ENCODE data around the gene MC4R.
"Not testable (repeated sequence)": the region's sequence is repeated elsewhere in the genome, so short reads cannot be mapped to it uniquely, and the experiment has no call there.

The MC4R gene

DNA sequence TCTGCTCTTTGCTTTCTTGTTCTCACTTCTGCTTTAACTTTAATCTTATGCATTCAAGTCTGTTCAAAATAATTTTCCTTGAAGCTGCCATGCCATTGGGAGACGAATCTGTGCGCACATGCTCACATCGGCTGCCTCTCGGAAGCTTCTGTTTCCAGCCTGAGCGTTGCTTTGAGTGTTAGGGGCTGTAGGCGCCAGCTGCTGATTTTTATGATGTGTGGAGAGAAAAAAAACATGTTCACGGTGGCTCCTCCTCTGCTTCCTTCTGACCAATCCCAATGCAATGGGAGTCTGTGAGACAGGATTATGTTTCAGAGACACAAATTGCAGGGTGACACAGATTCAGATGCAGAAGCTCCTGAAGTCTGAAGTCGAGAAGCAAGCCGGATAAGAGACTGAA is at the start of gene MC4R:
Gene MC4R, minus strand, starts transcription at position 180 of the 400 bp plus-strand sequence. CDS start 426 bp downstream, outside the sequence.
- no peak for DNase-seq

DNA sequence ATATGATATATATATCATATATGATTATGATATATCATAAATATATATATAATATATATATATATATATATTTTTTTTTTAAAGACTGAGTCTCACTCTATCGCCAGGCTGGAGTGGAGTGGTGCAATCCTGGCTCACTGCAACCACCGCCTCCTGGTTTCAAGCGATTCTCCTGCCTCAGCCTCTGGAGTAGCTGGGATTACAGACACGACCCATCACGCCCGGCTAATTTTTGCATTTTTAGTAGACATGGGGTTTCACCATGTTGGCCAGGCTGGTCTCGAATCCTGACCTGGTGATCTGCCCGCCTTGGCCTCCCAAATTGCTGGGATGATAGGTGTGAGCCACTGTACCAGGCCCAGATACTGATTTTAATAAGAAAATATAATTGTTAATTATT is 49.7 kb upstream of the MC4R start:
- not testable (repeated sequence) for DNase-seq

DNA sequence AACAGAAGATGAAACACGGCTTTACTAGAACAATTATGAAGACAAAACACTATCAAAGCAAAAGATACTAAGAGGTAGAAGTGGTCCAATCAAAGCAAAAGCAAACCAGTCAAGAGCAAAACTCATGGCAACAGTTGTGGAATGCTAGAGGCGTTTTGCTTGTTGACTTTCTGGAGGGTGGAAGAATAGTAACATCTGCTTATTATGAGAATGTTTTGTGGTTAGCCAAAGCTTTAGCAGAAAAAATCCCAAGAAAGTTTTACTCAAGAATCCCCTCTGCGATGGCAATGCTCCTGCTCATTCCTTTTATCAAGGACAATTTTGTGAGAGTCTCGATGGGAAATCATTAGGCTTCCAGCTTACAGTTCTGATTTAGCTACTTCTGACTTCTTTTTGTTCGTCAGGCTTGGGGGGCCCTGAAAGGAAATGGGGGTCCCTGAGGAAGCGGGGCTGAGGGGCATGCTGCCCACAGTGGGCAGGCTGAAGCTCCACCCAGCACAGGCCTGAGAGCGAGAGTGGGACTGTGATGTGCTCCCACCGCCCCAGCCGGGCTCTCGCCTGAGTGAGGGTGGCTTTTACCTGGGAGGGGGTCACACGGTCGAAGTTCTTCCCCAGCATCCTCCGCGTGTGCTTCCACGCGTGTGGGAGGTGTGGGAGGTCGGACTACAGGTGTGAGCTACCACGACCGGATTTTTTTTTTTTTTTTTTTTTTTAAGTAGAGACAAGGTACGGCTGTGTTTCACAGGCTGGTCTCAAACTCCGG is 49.0 kb upstream of the MC4R start:
- DNase-seq: no peak

DNA sequence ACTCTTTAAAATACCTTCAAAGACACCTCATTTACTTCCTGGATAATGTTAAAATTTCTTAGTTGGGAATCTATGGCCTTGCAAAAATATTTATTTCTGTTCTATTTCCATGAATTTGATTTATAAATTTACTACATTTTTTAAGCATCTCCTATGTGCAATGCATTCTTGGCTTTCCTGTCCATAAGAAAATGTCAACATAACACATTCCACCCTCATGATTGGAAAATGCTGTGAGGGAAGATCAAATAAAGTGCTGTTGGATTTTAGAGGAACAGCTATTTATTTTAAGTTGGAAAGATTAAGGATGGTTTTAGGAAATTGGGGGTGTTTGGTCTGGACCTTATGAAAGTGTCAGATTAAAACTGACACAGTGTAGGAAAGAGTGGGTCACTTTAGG is 45.4 kb upstream of the MC4R start:
- DNase-seq: no peak

DNA sequence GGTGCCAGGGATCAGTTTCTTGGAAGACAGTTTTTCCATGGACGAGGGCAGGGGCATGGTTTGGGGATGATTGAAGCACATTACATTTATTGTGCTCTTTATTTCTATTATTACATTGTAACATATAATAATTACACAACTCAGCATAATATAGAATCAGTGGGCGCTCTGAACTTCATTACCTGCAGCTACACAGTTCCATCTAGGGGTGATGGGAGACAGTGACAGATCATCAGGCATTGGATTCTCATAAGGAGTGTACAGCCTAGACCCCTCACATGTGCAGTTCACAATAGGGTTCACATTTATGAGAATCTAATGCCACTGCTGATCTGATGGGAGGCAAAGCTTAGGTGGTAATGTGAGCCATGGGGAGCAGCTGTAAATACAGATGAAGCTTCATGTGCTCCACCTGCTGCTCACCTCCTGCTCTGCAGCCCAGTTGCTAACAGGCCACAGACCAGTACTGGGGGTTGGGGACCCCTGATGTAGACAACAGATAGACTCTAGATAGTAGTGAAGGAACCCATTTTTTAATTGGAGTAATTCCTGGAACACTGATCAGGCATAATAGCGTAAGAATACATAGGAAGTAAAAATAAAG is 41.5 kb upstream of the MC4R start:
- DNase-seq: no peak

DNA sequence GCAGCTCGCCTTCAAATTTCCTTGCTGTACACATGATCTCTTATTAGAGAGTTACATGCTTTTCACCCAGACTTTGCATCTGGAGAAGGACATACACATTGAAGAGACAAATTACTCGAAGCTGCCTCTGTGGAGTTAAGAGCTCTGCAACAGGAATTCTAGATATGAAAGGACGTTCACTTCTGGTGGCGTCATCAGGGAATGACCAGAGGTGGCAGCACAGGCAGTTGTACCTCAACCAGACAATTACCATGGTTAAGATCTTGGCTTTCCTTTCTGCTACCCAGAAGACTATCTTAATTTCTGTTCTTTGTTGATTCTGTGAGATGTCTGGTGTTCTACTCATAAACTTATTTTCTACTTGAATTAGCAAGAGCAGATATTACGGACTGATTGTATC is 39.1 kb upstream of the MC4R start:
- no peak for DNase-seq

DNA sequence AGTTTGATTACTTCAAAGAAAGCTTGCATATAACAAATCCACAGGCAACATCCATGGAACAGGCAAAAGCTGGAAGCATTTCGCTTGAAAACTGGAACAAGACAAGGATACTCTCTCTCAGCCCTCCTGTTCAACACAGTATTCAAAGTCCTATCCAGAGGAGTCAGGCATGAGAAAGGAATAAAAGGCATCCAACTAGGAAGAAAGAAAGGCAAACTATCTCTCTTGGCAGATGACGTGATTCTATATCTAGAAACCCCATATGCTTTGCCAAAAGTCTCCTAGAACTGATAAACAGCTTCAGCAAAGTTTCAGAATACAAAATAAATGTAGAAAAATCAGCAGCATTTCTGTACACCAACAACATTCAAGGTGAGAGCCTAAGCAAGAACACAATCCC is 34.1 kb upstream of the MC4R start:
- DNase-seq: no peak

DNA sequence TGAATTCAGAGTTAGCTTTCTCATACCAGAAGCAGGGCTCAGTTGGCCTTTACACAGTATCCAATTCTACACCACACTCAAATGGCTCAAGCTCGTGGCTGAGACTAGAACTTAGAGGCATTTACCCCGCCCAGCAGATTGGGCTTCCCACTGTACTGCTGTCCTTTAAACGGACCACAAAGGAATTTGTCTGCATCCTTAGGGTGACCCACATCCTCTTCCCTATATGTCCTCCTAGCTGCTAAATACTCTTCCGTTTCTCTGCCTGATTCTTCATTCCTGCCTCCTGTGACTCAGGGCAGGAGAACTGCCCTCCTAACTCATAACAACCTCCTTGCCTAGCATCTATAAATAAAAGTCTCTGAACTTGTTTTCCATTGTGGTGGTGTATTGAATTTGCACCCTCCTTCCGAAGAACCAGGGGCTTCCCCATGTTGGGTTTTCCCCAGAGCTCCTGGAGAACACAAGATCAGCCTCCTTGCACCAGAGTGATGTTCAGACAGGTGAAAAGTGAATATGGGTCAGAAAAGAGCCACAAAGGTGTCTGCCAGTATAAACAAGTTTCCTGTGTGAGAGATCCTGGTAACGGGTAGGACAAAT is 32.0 kb upstream of the MC4R start:
- no peak for DNase-seq

DNA sequence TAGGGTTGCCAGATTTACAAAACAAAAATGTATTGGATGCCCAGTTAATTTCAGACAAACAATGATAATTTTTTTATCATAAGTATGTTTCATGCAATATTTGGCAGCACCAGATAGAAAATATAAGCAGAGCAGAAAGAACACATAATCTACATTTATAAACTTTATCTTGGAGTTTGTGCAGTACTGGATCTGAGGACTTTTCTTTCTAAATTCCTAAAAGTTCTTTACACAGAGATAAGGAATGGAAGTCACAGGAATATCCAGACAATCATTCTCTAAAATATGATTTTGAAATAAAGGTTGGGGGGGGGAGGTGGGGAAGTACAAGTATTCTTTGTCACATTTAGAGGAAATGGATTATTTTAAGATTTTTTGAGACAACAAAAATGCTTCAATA is 28.8 kb upstream of the MC4R start:
- no peak for DNase-seq

DNA sequence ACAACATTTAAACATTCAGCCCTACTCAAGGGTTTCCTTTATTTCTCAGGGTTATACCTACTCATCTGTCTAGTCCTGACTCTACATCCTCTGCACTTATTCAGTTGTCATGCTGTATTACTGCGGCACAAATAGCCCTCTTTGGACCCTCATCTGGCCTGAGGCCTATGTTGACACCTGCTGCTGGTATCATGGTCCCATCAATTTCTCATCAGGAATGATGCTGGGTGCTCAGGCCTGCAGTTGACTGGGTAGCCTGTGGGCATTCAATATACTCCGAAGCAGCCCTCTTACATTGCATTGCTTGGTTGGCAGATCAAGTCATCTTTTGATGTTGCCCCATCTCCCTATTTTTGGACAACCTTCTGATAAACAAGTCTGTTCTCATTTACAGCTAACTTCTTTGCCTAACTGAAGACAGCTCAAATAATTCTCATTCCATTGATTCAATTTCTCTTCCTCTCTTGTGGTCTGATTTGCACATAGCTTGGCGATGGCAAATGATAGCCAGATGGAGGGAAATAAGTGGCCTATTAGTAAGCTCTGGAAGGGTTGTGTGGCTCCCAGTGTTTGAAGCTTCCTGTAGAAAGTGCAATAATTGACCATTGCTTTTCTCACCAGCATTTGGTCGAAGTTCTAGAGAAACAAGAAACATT is 19.1 kb upstream of the MC4R start:
- no peak for DNase-seq

DNA sequence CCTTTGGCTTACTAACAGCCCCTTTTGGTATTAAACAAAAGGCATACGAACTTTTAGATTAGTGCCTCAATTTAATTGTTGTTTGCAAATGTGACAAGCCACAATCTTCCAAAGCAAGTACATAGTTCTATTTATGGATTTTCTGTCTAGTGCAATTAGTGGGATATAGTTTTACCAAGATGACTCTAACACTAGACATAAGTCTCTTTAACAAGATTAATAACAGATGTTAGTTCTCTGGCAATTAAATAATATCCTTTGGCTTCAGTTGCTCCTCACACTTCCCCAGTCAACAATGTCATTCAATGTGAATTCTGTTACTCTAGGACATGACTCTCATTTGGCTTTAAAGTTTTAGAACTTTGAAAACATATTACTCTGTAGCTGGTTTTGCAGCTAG is 16.7 kb upstream of the MC4R start:
- no peak for DNase-seq

DNA sequence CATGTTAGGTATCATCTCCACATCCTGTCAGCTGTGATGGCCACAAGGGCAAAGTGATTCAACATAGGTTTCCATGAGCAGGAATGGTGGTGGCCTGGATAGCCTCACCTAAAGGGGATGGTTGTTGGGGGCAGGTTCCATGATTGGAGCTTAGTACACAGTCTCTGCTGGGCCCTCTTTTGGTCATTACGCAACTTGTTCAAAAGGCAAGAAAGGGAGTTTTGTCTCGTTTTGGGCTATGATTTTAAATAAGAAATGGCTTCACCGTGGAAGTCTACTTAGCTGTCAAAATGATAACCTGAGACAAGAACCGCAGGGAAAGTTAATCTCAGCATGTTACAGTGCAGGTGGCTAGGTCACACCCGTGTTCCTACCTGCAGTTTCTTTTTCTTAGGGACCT is 13.1 kb upstream of the MC4R start:
- DNase-seq: no peak

DNA sequence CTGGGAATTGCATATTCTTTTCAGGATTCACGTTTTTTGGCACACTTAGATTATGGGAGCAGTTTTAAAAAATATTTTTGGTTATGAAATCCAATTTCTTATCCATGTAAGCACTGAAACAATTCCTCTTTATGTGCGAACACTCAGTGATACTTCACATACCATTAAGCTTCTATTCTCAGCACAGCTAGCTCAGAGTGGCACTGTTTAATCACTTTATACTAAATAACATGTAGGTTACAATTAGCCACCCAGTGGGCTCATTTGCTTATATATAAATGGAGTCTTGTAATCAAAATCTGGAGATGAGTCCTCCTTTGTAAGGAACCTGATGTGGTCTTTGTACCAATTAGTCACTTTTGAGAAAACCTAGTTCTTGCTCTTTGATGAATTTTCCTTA is 11.3 kb upstream of the MC4R start:
- no peak for DNase-seq

DNA sequence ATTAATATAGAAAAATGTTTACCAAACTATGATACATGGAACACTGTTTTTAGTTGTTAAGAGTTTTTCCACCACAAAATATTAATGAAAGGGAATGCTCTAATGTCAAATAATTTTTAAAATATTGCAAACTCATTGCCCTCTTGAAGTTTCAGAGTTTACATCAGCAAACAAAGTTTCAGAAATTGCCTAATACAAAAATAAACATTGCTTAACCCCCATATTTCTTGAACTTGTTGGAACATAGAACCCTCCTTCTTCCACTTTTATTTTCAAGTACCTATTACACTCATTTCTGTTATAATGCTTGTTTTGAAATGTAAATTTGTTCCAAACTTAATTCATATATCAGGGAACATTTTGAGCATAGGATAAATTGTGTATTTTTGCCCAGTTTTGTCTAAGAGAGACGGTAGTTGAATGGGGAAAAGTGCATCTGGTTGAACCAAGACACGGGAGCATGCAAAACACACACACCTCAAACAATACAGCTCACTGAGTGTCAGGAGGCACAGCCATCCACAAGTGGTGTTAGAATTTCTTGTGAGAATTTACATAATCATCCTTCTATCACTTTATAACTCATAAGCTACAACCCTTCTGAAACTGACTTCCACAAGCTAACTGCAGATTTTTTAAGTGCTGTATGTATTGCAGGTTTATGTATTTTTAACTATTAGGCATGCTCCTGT is 5.3 kb upstream of the MC4R start:
- no peak for DNase-seq

DNA sequence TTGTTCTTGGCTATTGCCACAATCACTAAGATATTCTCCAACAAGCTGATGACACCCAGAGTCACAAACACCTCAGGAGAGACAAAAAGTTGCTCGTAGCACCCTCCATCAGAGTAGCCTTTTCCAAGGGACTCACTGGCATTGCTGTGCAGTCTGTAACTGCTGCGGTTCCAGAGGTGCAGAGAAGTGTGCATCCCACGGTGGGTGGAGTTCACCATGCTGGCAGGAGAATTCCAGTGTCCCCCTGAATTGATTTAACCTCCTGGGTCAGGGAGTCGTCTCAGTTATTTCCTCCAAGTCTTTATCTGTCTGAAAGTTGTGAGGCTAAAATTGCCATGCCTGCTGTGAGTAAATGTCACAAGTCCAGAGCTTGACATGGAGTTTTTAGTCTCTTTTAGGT is 443 bp downstream of the MC4R start:
- DNase-seq: no peak

DNA sequence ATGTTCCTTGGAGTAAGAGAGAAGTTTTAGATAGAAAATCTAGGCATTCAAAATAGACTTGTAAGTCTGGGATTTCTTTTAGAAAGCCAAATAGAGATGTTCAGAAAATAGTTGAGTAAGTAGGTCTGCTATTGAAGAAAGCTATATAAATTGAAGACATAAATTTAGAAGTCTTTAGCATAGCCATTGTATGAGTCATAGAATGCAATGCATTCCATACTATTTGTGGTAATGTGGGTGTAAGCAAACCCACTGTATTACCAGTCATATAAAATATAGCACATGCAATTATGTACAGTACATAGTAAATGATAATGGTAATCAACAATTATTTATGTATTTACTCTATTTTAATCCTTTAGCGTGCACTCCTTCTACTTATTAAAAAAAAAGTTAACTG is 14.1 kb downstream of the MC4R start:
- no peak for DNase-seq

DNA sequence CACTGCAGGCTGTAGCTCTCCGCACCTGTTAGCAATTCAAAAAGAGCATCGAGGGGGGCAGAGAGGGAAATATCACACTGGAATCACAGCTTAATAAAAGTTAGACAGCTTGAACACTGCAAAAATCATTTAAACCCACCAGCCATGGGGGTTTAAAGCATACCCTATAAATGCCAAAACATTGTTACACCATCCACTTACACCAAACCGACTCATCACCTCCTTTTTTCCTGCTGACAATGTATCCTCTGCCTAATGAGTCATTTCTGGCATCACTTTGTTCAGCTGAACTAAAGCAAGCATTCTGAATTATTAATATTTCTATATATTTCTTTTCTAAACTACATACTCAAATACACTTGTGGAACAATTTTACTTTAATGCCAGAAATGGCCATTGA is 21.6 kb downstream of the MC4R start:
- DNase-seq: no peak

DNA sequence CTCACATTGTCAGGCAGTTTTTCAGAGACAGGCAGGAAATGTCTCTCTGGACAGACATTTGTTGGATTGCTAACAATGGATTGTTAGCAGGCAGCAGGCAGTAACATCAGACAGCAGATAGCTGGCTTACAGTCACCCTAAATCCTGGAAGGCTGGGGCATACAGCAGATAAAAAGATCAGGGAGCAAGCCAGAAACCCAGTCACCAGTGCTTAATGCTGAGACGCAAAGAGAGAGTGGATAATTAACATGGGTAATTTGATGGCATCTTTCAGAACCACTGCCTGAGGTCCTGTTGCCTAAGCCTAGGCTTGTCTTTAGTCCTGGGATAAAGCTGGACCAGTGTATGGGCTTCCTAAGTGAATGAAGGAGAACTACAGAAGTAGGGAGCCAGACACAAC is 22.4 kb downstream of the MC4R start:
- no peak for DNase-seq

DNA sequence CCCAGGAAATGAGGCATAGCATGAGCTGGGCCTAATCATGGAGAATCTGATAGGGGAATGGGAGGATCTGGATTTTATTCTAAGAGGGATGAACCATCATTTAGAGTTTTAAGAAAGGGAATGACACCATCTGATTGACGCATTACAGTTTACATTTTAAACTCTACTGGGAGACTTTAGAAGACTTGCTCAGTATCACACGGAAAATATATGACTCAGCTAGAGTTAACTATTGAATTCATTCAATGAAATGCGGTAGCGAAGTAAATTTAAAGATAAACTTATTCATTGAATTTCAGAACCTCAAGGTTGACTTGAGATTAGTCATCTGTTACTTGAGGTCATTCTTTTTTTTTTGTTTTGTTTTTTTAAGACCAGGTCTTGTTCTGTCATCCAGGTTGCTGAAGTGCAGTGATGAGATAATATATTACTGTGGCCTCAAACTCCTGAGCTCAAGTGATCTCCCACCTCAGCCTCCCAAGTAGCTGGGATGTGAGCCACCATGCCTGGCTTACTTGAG is 25.0 kb downstream of the MC4R start:
- no peak for DNase-seq

DNA sequence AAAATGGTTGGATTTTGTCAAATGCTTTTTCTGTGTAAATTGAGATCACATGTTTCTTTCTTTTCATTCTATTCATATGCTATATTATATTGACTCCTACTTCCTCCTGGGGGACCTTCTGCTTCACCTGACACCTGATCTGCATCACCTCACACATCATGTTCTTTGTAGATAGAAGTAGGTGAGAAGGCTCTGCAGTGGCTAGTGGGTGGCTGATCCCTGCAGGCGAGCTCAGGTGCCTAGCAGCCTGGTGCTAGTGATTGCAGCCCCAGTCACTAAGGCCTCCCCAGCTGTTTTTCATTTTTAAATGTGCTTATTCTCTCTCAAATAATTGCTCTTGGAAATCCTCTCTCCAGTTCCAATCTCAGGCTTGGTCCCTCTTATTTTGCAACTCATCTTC is 33.6 kb downstream of the MC4R start:
- no peak for DNase-seq

DNA sequence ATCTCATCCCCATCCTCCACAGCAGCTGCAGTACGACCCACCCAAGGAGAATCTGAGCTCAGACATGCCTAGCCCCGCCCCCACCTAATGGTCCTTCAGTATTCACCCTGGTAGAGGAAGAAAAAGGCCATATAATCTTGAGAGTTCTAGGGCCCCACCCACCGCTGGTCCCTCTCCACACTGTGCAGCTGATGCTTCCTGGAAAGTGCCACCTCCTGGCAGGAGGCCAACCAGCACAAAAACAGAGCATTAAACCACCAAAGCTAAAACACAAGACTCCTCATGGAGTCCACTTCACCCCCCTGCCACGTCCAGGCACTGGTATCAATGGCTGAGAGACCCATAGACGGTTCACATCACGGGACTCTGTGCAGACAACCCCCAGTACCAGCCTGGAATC is 40.7 kb downstream of the MC4R start:
- DNase-seq: no peak

DNA sequence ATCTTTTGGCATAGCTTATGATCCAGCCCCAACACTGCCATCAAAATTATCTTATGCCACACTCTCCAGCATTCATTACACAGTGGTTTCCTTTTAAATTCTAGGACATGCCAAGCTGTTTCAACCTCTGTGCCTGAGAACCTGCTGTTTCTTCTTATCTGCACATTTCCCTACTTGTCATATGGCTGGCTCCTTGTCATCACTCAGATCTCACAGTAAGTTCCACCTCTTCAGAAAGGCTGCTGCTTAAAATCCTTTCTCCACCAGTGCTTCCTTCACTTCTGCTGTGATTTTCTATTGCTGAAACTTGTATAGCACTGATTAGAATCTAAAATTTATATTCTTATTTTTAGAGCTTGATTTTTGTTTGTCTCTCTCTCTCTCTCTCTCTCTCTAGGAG is 43.4 kb downstream of the MC4R start:
- no peak for DNase-seq

DNA sequence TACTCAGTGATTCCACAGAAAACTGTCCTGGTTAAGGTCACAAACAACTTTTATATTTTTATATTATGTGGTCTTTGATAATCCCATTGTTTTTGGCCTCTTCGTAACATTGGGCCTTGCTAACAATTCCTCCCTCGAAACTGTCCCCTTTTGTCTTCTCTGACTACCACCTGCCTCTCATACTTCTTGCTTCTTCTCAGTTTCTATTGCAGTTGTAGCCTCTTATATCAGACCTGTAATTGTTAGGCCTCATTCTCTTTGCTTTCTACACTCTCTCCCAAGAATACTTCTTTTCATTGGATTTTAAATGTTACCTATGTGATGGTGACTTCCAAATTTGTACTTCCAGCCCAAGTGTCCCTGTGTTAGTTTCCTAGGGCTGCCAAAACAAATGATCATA is 44.7 kb downstream of the MC4R start:
- DNase-seq: no peak

Measured in stimulated activated CD4-positive, alpha-beta T cell treated with anti-CD3 and anti-CD28 coated beads, Interleukin-4, amount 100 ng/mL, for 24 hours (primary cell).